ENCODE data around the gene MCTP1. TPM values are rescaled to one million over a fixed set of nuclear protein-coding genes. Genes with fewer than 3 reads are reported as not detected.

MCTP1 gene
- total and polyA plus RNA-seq, 4 donors: 8.2 to 54.6 (median 12.3) TPM

GRCh38 chr5:94793816-94794198 is 491.1 kb downstream of the MCTP1 start:
- no peaks in the 10 kb centered on the region for H3K27me3 ChIP-seq (ENCODE audit: control insufficient read depth, insufficient read depth, low read length)
- H3K4me3 ChIP-seq (ENCODE audit: low read depth, low read length): no peak overlapping the region
- DNase-seq (ENCODE audit: low read depth in 4 of 6, low spot score in 6 of 6): no peak
- H3K4me1 ChIP-seq (ENCODE audit: control insufficient read depth, insufficient read depth, low read length): no peaks in the 10 kb centered on the region
- no peak overlapping the region for H3K27ac ChIP-seq (ENCODE audit: low read depth, low read length)
- no peaks in the 10 kb centered on the region for H3K36me3 ChIP-seq (ENCODE audit: control insufficient read depth, insufficient read depth, low read length)
- H3K9me3 ChIP-seq (ENCODE audit: control insufficient read depth, insufficient read depth, low read length): no peaks in the 10 kb centered on the region

DNA sequence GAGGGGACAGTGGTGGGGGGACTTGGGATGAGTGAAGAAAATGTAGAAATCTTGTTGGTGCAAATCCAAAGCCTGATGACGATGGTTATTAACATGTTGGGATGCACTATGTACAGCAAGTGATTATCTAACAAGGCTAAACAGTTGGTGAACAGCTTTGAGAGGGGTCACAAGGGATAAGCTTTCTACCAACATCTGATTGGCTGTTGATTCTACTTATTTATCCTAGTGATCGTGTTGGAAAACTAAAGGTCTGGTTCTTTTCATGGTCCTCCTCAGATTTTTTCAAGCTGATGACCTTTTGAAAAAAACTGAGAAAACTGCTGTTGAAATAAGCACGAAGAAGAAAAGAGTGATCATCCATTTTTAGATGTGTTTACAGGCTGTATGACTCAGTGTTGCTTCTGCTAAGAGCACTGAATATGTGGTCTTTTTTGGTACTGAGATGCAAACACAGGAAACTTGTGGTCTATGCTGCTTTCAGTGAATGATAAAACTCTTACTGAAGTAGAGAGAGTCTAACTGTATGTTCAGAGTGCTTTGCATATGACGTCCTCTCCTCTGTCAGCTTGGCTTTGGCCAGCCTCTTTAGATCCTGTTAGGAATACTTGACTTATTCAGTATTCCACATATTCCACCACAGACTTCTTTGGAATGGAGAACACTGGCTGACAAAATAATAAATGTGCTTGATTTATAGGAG is 491.6 kb downstream of the MCTP1 start:
- no peak overlapping the region for H3K4me3 ChIP-seq (ENCODE audit: low read depth, low read length)
- H3K36me3 ChIP-seq (ENCODE audit: control insufficient read depth, insufficient read depth, low read length): no peaks in the 10 kb centered on the region
- no peak overlapping the region for H3K27ac ChIP-seq (ENCODE audit: low read depth, low read length)
- DNase-seq (ENCODE audit: low read depth in 4 of 6, low spot score in 6 of 6): no peak
- no peaks in the 10 kb centered on the region for H3K9me3 ChIP-seq (ENCODE audit: control insufficient read depth, insufficient read depth, low read length)
- no peaks in the 10 kb centered on the region for H3K27me3 ChIP-seq (ENCODE audit: control insufficient read depth, insufficient read depth, low read length)
- H3K4me1 ChIP-seq (ENCODE audit: control insufficient read depth, insufficient read depth, low read length): no peaks in the 10 kb centered on the region
- whole genome bisulfite sequencing (ENCODE audit: insufficient coverage): 82% methylated on average over 3 of the region's 4 CpGs

DNA sequence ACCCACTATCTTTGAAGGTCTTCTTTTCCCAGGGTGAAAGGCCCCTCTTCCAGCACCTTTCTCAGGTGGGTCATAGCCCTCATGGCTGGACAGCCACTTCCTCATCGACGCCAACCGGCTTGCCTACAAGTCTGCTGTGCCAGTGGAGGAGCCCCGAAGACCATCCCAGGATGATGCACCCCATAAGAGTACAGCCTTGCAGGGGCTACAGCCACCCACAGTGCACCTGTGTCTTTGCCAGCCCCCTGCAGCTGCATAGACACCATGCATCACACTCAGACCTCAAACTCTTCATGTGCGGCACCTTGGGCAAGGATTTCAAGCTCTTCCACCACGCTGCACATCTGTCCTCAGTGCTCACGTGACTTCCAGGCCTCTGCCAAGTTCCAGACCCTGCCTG is 493.1 kb downstream of the MCTP1 start:
- WGBS (ENCODE audit: insufficient coverage): 82% methylated on average over 7 of the region's 7 CpGs

DNA sequence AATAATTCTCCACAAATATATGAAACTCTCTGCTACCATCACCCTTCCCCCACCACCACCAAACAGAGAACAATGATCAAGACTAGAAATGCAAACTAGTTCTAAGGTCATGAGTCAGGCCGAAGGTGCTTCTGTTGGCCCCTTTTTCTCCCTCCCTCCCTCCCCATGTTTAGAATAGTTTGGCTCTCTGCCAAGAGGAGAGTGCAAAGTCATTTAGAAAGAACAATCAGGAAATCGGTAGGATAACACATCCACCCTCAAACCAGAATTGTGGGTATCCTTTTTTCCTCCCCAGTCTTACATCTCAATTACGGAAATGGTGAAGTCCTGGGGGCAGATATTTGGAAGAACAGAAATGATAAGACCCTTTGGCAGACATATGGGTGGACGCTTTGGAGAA is 496.4 kb downstream of the MCTP1 start:
- no peak for DNase-seq (ENCODE audit: low read depth in 4 of 6, low spot score in 6 of 6)
- H3K27me3 ChIP-seq (ENCODE audit: control insufficient read depth, insufficient read depth, low read length): no peaks in the 10 kb centered on the region
- H3K36me3 ChIP-seq (ENCODE audit: control insufficient read depth, insufficient read depth, low read length): no peaks in the 10 kb centered on the region
- 100% methylated on average over 2 of the region's 4 CpGs for WGBS (ENCODE audit: insufficient coverage)
- no peak overlapping the region for H3K4me3 ChIP-seq (ENCODE audit: low read depth, low read length)
- H3K9me3 ChIP-seq (ENCODE audit: control insufficient read depth, insufficient read depth, low read length): no peaks in the 10 kb centered on the region
- H3K4me1 ChIP-seq (ENCODE audit: control insufficient read depth, insufficient read depth, low read length): no peaks in the 10 kb centered on the region
- H3K27ac ChIP-seq (ENCODE audit: low read depth, low read length): no peak overlapping the region

More for the DNA sequence above, 493.1 kb downstream of the MCTP1 start:
- Histone ChIP-seq H3K9me3 (ENCODE audit: control insufficient read depth, insufficient read depth, low read length) (no peaks in the 10 kb centered on the region), H3K36me3 (ENCODE audit: control insufficient read depth, insufficient read depth, low read length) (no peaks in the 10 kb centered on the region), H3K27ac (ENCODE audit: low read depth, low read length) (no peak overlapping the region), H3K4me3 (ENCODE audit: low read depth, low read length) (no peak overlapping the region), H3K27me3 (ENCODE audit: control insufficient read depth, insufficient read depth, low read length) (no peaks in the 10 kb centered on the region), H3K4me1 (ENCODE audit: control insufficient read depth, insufficient read depth, low read length) (no peaks in the 10 kb centered on the region)
- DNase-seq (ENCODE audit: low read depth in 4 of 6, low spot score in 6 of 6): no peak

DNA sequence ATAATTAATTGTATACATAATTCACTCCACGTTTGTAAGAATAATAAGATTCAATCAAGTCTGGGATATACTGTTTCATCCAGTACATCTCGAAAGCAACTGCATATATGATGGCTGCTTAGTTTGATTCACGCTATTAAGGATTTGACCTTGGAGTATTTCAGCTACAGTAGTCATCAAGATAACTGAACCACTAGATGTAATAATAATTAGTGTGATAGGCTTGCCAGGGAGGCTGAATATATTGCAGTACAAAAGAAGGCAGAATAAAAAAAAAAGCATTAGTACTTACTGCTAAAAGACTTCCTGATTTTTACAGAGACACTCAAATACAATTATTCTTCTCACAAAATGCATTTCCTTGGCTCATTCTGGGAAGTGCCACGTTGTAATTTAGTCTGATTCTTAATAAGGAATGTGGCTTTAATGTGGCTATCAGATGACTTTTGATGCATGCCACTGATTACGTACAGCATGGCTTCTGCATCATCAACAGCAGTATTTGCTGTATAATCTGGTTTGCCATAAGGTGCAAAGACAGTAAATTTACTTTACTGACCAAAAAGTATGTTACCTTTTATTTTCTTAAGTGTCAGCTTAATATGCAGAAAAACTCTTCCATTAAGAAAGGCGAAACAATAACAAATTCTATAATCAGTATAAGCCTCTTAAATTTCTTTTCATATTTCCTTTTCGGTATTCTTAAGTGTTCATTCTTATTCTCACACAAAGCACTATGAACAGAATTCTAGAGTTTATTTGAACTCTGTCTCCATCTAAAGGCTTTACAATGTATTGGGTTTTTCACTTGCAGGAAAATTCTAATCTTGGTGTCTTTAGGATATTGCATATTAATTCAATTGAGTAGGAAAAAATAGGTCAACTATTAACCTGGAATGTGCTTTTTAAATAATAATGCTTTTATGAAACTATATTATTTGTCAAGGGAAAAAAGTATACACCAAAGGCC is 500.1 kb downstream of the MCTP1 start:
- peak in 3 of 6 donors; percentile 23 to 83 (median 62) for DNase-seq (ENCODE audit: low read depth in 4 of 6, low spot score in 6 of 6)
- H3K4me1 ChIP-seq (ENCODE audit: control insufficient read depth, insufficient read depth, low read length): no peaks in the 10 kb centered on the region
- H3K4me3 ChIP-seq (ENCODE audit: low read depth, low read length): no peak overlapping the region
- H3K27me3 ChIP-seq (ENCODE audit: control insufficient read depth, insufficient read depth, low read length): no peaks in the 10 kb centered on the region
- no peak overlapping the region for H3K27ac ChIP-seq (ENCODE audit: low read depth, low read length)
- H3K36me3 ChIP-seq (ENCODE audit: control insufficient read depth, insufficient read depth, low read length): no peaks in the 10 kb centered on the region
- no peaks in the 10 kb centered on the region for H3K9me3 ChIP-seq (ENCODE audit: control insufficient read depth, insufficient read depth, low read length)
- 57% methylated on average over 1 of the region's 7 CpGs for WGBS (ENCODE audit: insufficient coverage)

- Histone ChIP-seq H3K9me3 (ENCODE audit: control insufficient read depth, insufficient read depth, low read length) (no peaks in the 10 kb centered on the region), H3K27ac (ENCODE audit: low read depth, low read length) (no peak overlapping the region), H3K27me3 (ENCODE audit: control insufficient read depth, insufficient read depth, low read length) (no peaks in the 10 kb centered on the region), H3K36me3 (ENCODE audit: control insufficient read depth, insufficient read depth, low read length) (no peaks in the 10 kb centered on the region), H3K4me1 (ENCODE audit: control insufficient read depth, insufficient read depth, low read length) (no peaks in the 10 kb centered on the region), H3K4me3 (ENCODE audit: low read depth, low read length) (no peak overlapping the region)
- DNase-seq (ENCODE audit: low read depth in 4 of 6, low spot score in 6 of 6): no peak
- no CpG with 5 or more reads among the region's 3 CpGs for WGBS (ENCODE audit: insufficient coverage)
Measured at GRCh38 chr5:94782383-94782782, 502.5 kb downstream of the MCTP1 start.

DNA sequence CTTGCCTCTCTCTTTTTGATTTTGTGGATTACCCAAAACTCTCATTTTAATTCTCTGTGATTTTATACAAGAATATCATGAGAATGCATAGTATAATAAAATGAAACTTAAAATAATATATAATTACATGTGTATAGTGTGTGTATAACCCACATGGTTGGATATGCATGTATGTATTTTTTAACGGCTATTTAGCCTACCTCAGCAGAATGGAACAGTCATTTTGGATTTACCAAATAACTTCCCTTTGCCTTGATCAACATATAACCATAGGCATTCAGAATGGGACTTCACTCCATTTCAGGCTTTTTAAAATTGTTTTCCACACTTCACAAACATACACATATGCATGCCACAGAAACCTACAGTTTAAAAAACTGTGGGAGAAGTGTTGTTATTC is 505.2 kb downstream of the MCTP1 start:
- WGBS (ENCODE audit: insufficient coverage): no CpG with 5 or more reads among the region's 1 CpG
- no peak for DNase-seq (ENCODE audit: low read depth in 4 of 6, low spot score in 6 of 6)
- Histone ChIP-seq H3K9me3 (ENCODE audit: control insufficient read depth, insufficient read depth, low read length) (no peaks in the 10 kb centered on the region), H3K36me3 (ENCODE audit: control insufficient read depth, insufficient read depth, low read length) (no peaks in the 10 kb centered on the region), H3K4me1 (ENCODE audit: control insufficient read depth, insufficient read depth, low read length) (no peaks in the 10 kb centered on the region), H3K27ac (ENCODE audit: low read depth, low read length) (no peak overlapping the region), H3K27me3 (ENCODE audit: control insufficient read depth, insufficient read depth, low read length) (no peaks in the 10 kb centered on the region), H3K4me3 (ENCODE audit: low read depth, low read length) (no peak overlapping the region)

GRCh38 chr5:94778732-94779131 is 506.2 kb downstream of the MCTP1 start:
- no peaks in the 10 kb centered on the region for H3K27me3 ChIP-seq (ENCODE audit: control insufficient read depth, insufficient read depth, low read length)
- DNase-seq (ENCODE audit: low read depth in 4 of 6, low spot score in 6 of 6): peak in 1 of 6 donors; percentile 14
- H3K36me3 ChIP-seq (ENCODE audit: control insufficient read depth, insufficient read depth, low read length): no peaks in the 10 kb centered on the region
- no peak overlapping the region for H3K27ac ChIP-seq (ENCODE audit: low read depth, low read length)
- WGBS (ENCODE audit: insufficient coverage): 29% methylated on average over 1 of the region's 3 CpGs
- no peaks in the 10 kb centered on the region for H3K4me1 ChIP-seq (ENCODE audit: control insufficient read depth, insufficient read depth, low read length)
- no peak overlapping the region for H3K4me3 ChIP-seq (ENCODE audit: low read depth, low read length)
- H3K9me3 ChIP-seq (ENCODE audit: control insufficient read depth, insufficient read depth, low read length): no peaks in the 10 kb centered on the region

DNA sequence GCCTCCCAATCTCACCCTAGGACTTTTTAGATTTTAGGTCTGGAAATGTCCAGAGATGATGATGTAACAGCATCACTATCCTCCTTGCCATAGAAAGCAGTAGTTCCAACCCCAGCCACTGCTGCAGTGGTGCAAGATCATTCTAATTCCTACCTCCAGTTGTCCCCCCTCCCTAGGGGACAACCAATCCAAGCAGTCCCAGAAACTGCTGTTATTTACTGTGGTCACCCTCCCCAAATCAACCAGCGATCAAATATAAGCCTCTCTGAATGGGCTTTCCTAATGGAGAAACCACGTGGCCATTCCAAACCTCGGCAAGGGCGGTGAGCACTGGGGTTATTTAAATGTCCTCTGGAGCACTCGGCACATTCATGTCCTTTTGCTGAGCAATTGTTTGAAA is 506.6 kb downstream of the MCTP1 start:
- no peak overlapping the region for H3K27ac ChIP-seq (ENCODE audit: low read depth, low read length)
- DNase-seq (ENCODE audit: low read depth in 4 of 6, low spot score in 6 of 6): no peak
- 34% methylated on average over 5 of the region's 5 CpGs for WGBS (ENCODE audit: insufficient coverage)
- no peaks in the 10 kb centered on the region for H3K36me3 ChIP-seq (ENCODE audit: control insufficient read depth, insufficient read depth, low read length)
- no peaks in the 10 kb centered on the region for H3K4me1 ChIP-seq (ENCODE audit: control insufficient read depth, insufficient read depth, low read length)
- no peaks in the 10 kb centered on the region for H3K9me3 ChIP-seq (ENCODE audit: control insufficient read depth, insufficient read depth, low read length)
- no peaks in the 10 kb centered on the region for H3K27me3 ChIP-seq (ENCODE audit: control insufficient read depth, insufficient read depth, low read length)
- no peak overlapping the region for H3K4me3 ChIP-seq (ENCODE audit: low read depth, low read length)

Data from spinal cord (tissue), 10 donors.